Stimulated activated naive B cell treated with anti-CD40 and anti-IgM and Interleukin-4, amounts not matched to agents 10 μg/mL and 1 μg/mL and 100 μg/mL, for 72 hours (primary cell): ENCODE results near the gene ZNF14.
A peak's percentile ranks its signal among the peaks of the same experiment; 100 is the strongest.
"Not testable (repeated sequence)": the region's sequence is repeated elsewhere in the genome, so short reads cannot be mapped to it uniquely, and the experiment has no call there.

Source experiments
- ATAC-seq, 2 donors: fragments of 150-1000 bp; cut with Tn5 transposase; replicated peaks; 2 replicates each; pipeline ENCODE4 v1.10.0; 2021; ENCODE audit warnings: moderate library complexity in 1 of 2
- DNase-seq: peaks from one replicate; pipeline ENCODE4 v3.0.0; 2021
- H3K27ac Mint-ChIP-seq: one replicate; pipeline ENCODE4 v1.8.0; 2022; ENCODE audit warnings: mild to moderate bottlenecking, mixed read lengths
- H3K27me3 Mint-ChIP-seq, 2 donors: one replicate each; pipeline ENCODE4 v1.8.0; 2022; ENCODE audit warnings: mixed read lengths in 2 of 2
- H3K36me3 Mint-ChIP-seq, 2 donors: one replicate each; pipeline ENCODE4 v1.8.0; 2022; ENCODE audit warnings: mixed read lengths in 2 of 2, mild to moderate bottlenecking in 1 of 2
- H3K4me1 Mint-ChIP-seq, 2 donors: one replicate each; pipeline ENCODE4 v1.8.0; 2022; ENCODE audit warnings: mixed read lengths in 2 of 2, mild to moderate bottlenecking in 1 of 2
- H3K4me3 Mint-ChIP-seq, 2 donors: one replicate each; pipeline ENCODE4 v1.8.0; 2022; ENCODE audit warnings: mild to moderate bottlenecking in 2 of 2, mixed read lengths in 2 of 2, moderate library complexity in 1 of 2
- H3K9me3 Mint-ChIP-seq, 2 donors: one replicate each; pipeline ENCODE4 v1.8.0; 2022; ENCODE audit warnings: mixed read lengths in 2 of 2, mild to moderate bottlenecking in 1 of 2

The ZNF14 gene

DNA sequence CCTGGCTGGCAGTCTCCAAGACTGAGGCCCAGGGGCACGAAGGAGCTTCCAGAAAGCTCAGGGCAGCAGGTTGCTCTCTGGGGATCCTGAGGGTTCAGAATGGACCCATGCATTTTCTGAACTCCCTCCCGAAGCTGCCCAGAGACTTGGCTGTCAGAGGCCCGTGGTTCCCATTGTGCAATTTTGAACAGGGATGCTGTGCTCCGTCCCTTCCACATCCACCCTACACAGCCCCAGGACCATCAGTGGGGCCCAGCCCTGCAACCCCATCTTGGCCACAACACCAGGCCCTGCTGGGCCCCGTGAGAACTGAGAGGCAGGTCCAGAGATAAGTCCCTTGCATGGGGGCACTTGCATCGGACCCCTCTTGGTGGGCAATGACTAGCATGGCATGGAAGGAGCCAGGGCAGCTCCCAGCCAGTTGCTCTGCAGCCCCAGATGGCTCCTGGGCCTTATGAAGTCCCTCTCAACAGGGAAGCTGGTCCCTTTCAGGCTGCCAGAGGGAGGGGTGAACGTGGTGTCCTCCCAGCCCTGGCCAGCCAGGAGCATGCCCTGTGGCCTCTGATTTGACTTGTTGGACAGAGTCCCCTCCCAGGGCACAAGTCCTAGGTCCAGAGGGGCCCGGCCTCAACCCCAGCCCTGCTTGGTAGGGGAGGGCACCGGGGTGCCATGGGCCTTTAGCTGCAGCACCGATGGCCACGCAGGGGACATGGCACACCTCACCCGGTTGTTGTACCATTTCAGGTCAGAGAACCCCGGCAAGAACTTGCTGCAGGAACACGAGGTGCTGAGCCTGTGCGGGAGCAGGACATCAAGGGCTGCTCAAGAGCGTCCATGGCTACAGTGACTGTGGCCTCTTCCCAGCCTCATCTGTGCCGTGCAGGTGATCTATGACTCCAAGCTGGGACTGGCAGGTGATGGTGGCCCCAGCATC lies 17.3 kb upstream of the ZNF14 start:
- no peak for ATAC-seq
- no peak overlapping the region for H3K4me3 Mint-ChIP-seq
- DNase-seq, result no peak
- no peaks in the 10 kb centered on the region for H3K9me3 Mint-ChIP-seq
- peaks cover 0 to 12% of the 10 kb centered on the region in 2 donors for H3K4me1 Mint-ChIP-seq
- no peaks in the 10 kb centered on the region for H3K36me3 Mint-ChIP-seq
- H3K27me3 Mint-ChIP-seq, result no peaks in the 10 kb centered on the region
- H3K27ac Mint-ChIP-seq, result no peak overlapping the region

DNA sequence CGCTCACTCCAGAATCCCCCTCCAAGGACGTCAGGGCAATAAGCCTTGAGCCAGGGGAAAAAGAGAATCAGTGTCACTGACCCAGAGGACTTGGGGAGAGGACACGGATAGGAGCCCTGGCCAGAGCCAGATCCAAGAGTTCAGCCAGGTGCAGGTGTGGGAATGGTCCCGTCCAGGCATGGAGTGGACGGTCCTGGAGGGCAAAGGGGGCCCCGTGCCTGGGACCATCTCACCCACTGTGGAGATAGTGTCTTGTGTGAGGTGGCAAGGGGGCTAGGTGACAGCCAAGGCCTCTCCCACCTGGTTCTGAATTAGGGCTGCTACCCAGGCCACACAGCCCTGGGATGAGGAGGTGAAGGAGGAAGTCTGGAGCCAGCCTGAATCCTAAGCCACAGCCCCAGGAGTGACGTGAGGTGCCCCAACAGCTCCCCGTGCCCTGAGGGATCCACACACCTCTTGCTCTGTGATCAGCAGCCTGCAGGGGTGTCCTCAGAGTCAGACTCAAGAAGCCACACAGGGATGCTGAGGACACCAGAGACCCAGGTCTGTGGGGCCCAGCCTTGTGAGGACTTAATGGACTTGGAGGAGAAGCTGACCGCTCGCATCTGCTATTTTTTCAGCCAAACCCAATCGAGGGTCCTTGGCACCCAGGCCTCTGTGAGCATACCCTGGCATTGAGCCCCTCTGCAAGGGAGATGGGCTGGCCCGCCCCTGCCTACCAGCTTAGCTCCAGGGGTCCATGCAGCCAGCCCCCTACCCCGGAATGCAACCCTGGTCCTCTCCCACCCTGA lies 16.4 kb upstream of the ZNF14 start:
- Mint-ChIP-seq H3K4me3 (no peak overlapping the region), H3K4me1 (peaks cover 0 to 12% of the 10 kb centered on the region in 2 donors), H3K9me3 (no peaks in the 10 kb centered on the region), H3K36me3 (no peaks in the 10 kb centered on the region), H3K27ac (no peak overlapping the region), H3K27me3 (no peaks in the 10 kb centered on the region)
- DNase-seq (no peak), ATAC-seq (no peak)

DNA sequence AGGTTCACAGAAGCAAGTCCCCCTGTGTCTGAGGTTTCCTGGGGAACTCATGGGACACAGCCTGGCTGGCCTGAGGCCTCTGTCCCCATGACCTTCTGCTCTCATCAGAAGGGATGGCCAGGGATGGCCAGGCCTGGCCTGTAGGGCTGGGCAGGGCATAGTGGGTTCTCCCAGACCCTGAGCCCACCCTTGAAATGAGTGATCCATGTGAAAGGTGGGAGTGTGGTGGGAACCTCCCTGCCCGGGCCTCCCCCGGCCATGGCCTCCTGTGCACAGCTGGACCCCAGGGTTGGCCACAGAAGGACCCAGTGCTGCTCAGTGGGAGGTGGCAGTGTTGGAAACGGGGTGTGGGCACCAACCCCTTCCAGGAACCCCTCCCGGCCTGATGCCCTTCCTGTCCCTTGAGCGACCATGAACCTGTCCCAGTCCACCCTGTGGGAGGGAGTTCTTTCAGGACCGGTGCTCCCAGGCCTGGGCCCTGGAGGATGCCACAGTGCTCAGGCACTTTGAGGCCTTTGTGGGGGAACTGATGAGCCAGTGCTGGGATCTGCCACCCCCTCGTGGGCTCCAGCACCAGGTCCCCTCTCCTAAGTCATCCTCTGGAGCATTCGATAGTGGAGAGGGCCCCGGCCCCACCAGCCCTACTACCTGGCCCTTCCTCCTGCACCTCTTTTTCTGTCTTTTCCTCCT lies 15.5 kb upstream of the ZNF14 start:
- H3K27me3 Mint-ChIP-seq, result no peaks in the 10 kb centered on the region
- ATAC-seq (no peak), DNase-seq (no peak)
- no peaks in the 10 kb centered on the region for H3K9me3 Mint-ChIP-seq
- peaks cover 2 to 12% of the 10 kb centered on the region in 2 donors for H3K4me1 Mint-ChIP-seq
- no peak overlapping the region for H3K4me3 Mint-ChIP-seq
- H3K27ac Mint-ChIP-seq, result no peak overlapping the region
- H3K36me3 Mint-ChIP-seq, result no peaks in the 10 kb centered on the region

DNA sequence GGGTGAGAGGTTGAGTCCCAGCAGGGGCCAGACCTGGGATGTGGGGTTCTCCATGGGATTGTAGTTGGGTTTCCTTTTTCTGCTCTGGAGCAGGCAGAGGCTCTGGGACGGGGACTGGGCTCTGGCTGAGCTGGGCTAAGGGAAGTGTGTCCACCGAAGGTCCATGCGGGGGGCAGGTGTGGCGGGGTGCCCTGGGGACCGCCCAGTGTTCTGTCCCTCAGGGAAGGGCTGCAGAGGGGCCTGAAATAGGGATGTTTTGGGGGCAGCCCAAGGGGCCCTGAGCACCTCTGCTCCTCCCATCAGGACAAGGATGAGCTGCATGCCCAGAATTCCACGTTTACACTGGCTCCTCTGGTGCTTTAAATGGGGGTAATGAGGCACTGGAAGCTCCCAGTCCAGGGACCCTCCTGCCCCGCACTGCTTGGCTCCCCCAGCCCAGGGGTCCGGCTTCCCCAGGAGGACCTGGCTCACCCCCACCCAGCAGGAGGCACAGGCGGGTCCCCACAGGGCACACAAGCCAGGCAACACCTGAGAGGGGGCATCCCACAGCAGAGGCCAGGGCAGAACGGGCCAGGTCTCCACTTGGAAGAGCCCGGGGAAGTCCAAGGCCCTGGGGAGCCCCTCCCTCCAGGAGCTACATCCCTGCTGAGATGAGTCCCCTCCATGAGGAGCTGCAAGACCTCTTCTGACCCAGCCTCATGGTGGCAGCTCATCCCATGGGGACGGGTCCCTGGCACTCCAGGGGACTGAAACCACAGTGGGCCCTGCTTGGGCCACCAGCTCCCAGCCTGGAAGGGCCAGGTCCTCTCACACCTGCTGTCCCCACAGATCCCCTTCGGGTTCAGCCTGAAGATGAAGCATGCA lies 14.7 kb upstream of the ZNF14 start:
- no peaks in the 10 kb centered on the region for H3K9me3 Mint-ChIP-seq
- H3K27me3 Mint-ChIP-seq, result no peaks in the 10 kb centered on the region
- ATAC-seq, result no peak
- H3K4me3 Mint-ChIP-seq, result no peak overlapping the region
- no peaks in the 10 kb centered on the region for H3K36me3 Mint-ChIP-seq
- peaks cover 2 to 12% of the 10 kb centered on the region in 2 donors for H3K4me1 Mint-ChIP-seq
- peak overlapping the region; percentile 39 for H3K27ac Mint-ChIP-seq
- no peak for DNase-seq

DNA sequence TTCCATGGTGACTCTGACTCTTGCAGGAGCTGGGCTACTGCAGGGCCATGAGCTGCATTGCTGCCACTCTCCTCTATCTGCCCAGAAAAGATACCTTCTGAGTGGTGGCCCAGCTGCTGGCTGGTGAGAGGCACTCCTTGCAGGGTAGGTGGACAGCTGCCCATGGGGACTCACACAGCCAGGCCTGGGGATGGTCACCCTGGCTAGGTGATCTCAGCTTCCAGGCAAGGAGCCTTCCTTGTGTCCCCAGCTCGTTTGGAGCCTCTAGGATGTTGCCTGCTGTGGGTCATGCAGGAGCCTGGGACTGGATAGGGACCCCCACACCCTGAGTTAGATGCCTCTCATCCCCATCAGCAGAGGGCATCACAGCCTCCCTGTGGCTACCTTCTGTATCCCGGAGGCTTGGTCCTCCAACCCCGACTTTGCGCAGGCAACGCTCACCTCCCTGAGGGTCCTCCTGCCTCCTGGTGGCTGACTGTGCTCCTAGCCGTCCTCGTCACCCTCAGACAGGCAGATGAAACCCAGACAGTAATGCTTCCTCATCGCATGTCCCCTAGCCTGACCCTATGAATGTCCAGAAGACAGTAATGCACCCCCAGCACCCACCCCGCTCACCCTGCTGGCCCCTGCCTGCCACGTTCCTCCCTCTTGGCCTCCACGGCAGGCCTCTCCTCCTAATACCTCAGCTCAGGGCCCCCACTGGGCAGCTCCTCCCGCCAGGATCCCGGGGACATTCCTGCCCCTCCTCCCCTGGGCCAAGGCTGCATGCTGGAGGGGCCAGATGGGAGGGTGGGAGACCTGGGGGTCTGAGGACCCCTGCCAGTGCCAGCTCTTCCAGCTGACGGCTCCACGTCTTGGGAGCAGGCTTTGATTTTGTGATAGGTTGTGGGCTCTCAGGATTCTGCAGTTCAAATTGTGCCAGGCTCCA lies 13.6 kb upstream of the ZNF14 start:
- no peak for DNase-seq
- Mint-ChIP-seq H3K36me3 (no peaks in the 10 kb centered on the region), H3K4me3 (no peak overlapping the region), H3K4me1 (peaks cover 2 to 12% of the 10 kb centered on the region in 2 donors), H3K9me3 (no peaks in the 10 kb centered on the region), H3K27me3 (no peaks in the 10 kb centered on the region), H3K27ac (no peak overlapping the region)
- ATAC-seq, result no peak

DNA sequence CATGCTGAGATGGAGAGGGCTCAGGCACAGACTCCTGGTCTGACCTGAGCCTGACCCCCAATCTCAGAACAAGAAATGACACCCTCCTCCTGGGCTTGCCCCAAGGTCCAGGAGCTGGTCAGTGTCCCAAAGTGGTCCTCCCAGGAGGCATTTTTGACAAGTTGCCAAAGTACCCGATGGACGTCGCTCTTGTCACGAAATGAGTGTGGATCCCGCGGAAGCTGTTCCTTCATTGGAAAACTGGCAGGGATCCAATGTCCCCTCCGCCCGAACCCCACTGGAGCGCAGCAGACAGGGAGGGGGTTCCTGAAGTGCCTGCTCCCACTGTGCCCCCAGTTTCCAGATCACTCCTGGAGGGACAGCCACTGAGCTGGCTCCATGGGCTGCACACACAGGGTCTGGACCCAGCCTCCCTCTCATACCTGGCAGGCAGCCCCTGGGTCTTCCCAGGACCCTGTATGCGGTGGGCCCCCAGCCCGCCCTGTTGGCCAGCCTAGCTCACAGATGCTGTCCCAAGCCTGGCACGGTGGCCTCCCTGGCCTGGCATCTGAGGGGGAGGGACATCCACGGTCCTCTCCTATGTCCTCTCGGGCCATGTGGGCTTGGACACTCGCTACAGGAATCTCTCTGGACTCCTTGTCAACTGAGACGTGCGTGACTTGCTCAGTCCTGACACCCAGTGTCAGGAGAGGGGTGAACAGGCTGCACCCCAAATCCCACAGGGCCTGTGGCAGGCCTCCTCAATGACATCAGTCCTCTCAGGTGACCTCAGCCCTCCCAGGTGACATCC lies 12.8 kb upstream of the ZNF14 start:
- H3K9me3 Mint-ChIP-seq, result no peaks in the 10 kb centered on the region
- H3K4me3 Mint-ChIP-seq, result no peak overlapping the region
- H3K36me3 Mint-ChIP-seq, result no peaks in the 10 kb centered on the region
- H3K27me3 Mint-ChIP-seq, result no peaks in the 10 kb centered on the region
- ATAC-seq (peak; percentile 56 to 71), DNase-seq (no peak)
- H3K4me1 Mint-ChIP-seq, result peaks cover 2 to 12% of the 10 kb centered on the region in 2 donors
- H3K27ac Mint-ChIP-seq, result no peak overlapping the region

DNA sequence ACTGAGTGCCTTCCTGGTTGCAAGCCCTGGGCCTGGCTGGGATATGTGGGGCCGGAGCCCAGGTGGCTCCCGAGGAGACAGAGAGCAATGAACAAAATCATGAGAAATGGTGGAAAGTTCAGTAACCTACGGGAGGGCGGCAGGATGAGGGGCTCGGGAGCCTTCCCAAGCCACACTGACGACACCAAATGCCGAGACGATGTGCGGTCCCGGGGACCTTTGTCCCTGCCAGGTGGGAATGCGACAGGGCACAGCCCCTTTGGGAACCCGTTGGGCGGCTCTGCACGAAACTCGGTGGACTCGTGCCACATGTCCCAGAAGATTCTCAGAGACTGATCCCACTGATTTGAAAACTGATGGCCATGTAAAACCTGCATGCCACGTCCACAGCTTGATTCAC lies 11.7 kb upstream of the ZNF14 start:
- H3K27me3 Mint-ChIP-seq, result no peaks in the 10 kb centered on the region
- ATAC-seq, result no peak
- no peak overlapping the region for H3K27ac Mint-ChIP-seq
- H3K4me1 Mint-ChIP-seq, result peaks cover 2 to 12% of the 10 kb centered on the region in 2 donors
- DNase-seq, result no peak
- no peaks in the 10 kb centered on the region for H3K36me3 Mint-ChIP-seq
- H3K9me3 Mint-ChIP-seq, result no peaks in the 10 kb centered on the region
- H3K4me3 Mint-ChIP-seq, result no peak overlapping the region

DNA sequence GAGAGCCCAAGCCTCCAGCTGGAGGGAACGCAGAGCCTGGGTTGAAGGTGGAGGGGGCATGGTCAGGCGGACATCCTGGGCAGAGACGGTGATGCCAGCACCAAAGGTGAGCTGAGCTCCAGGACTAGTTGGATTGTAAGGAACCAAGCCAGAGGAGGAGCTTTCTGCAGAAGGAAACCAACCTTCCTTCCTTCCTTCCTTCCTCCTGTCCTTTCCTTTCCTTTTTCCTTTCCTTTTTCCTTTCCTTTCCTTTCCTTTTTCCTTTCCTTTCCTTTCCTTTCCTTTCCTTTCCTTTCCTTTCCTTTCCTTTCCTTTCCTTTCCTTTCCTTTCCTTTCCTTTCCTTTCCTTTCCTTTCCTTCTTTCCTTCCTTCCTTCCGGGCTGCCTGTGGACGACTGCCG lies 11.0 kb upstream of the ZNF14 start:
- H3K9me3 Mint-ChIP-seq, DNase-seq, ATAC-seq, H3K36me3 Mint-ChIP-seq, H3K27ac Mint-ChIP-seq, H3K4me3 Mint-ChIP-seq, H3K27me3 Mint-ChIP-seq: not testable (repeated sequence)
- H3K4me1 Mint-ChIP-seq, result peaks cover 3 to 12% of the 10 kb centered on the region in 2 donors

DNA sequence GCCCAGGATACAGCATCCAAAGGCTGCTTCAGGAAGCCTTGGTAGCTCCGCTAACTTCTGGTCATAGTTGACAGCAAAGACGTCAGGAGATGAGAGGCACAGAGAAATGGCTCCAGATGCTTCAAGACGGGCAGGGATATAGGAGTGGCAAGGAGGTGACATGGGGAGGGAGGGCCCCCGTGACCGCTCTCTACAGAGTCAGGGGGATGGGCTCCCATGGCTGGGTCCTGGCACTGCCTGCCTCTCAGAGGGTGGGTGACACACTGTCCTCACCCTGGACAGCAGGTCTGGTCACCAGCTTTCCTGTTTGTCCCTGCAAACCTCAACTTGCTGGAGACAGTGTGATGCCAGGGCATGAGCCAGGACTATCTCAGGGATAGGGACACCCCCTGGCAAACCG lies 10.3 kb upstream of the ZNF14 start:
- H3K27me3 Mint-ChIP-seq, result no peaks in the 10 kb centered on the region
- no peak for DNase-seq
- no peaks in the 10 kb centered on the region for H3K36me3 Mint-ChIP-seq
- no peak for ATAC-seq
- H3K4me1 Mint-ChIP-seq, result peaks cover 4 to 12% of the 10 kb centered on the region in 2 donors
- H3K4me3 Mint-ChIP-seq, result no peak overlapping the region
- no peak overlapping the region for H3K27ac Mint-ChIP-seq
- H3K9me3 Mint-ChIP-seq, result no peaks in the 10 kb centered on the region

DNA sequence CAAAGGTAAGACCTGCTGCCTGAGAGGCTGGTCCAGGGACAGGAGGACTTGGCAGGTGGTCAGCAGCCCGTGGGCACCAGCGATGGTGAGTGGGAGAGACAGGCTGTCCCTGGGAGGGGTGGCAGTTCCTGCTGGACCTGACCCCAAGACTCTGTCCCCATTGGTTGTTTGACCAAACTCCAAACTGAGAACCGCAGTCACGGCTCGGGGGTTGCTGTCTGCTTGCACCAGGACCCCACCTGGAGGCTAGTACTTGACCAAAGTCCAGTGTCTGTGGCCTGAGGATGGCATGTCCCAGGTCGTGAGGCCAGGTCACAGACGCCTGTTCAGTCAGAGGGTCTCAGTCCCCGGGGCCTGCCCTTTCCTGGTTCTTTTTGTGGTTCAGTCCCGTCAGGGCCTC lies 9.9 kb upstream of the ZNF14 start:
- Mint-ChIP-seq H3K27ac (no peak overlapping the region), H3K4me1 (peaks cover 4 to 12% of the 10 kb centered on the region in 2 donors), H3K9me3 (no peaks in the 10 kb centered on the region), H3K27me3 (no peaks in the 10 kb centered on the region), H3K36me3 (no peaks in the 10 kb centered on the region), H3K4me3 (no peak overlapping the region)
- no peak for ATAC-seq
- DNase-seq, result no peak

DNA sequence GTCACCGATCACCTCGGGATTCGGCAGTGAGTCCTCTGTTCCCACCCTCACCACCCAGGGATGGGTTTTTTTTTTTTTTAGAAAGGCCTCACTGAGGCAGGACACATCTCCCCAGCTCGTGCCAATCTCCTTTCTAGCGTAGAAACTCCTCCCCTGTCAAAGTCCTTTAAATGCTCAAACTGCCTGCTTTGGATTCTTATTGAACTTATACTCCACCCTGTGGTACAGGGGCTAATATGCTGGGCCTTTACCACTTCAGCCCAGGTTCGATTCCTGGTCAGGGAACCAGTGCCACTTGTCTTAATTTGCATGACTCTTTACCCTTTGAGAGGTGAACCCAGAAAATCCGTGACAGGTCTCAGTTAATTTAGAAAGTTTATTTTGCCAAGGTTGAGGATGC lies 8.3 kb upstream of the ZNF14 start:
- ATAC-seq (no peak), DNase-seq (no peak)
- H3K27me3 Mint-ChIP-seq, result no peaks in the 10 kb centered on the region
- H3K36me3 Mint-ChIP-seq, result no peaks in the 10 kb centered on the region
- no peaks in the 10 kb centered on the region for H3K9me3 Mint-ChIP-seq
- H3K27ac Mint-ChIP-seq, result no peak overlapping the region
- H3K4me1 Mint-ChIP-seq, result peaks cover 0 to 4% of the 10 kb centered on the region in 2 donors
- H3K4me3 Mint-ChIP-seq, result no peak overlapping the region

DNA sequence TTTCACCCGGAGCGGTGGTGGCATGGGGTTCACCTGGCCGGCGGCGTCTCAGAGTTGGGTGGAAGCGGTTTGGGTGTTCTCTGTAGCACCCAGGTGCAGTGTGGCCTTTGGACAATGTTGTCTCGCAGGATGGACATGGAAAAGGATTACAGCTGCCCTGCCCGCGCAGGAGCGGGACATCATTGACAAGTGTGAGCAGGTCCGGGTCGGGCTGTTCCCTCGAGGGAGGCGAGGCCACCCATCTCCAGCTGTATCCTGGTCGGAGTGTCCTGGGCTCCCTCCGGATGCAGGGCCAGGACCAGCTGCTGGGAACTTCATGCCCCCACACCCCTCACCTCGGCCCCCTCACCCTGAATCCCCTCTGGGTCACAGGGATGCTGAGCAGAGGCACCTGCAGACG lies 7.8 kb upstream of the ZNF14 start:
- Mint-ChIP-seq H3K9me3 (no peaks in the 10 kb centered on the region), H3K27ac (no peak overlapping the region), H3K4me1 (peaks cover 0 to 4% of the 10 kb centered on the region in 2 donors), H3K4me3 (no peak overlapping the region), H3K27me3 (no peaks in the 10 kb centered on the region), H3K36me3 (no peaks in the 10 kb centered on the region)
- DNase-seq (no peak), ATAC-seq (no peak)
